ENCODE results near the gene FJX1. TPM values are rescaled to one million over a fixed set of nuclear protein-coding genes. Genes with fewer than 3 reads are reported as not detected.

The FJX1 gene
- total RNA-seq, 1 donor from 2014 or later, result 7.4 TPM

DNA sequence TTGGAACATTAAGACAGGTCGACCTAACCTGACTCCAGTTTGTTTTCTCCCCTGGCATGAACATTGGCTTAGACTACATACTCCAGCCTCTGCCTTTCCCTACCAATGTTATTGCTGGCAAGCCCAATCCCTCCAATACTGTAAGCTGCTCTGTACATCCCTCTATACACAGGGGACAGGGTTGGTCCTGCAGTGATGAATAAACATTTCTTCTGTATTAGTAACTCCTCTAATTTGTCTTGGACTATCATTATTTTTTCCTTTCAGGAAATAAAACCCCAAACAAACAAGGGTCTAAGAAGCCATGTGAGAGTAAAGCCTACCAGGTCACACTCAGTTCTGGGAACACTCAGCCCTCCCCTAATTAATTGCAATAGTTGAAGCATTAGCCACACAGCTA, 35.1 kb upstream of the FJX1 start:
- Histone ChIP-seq H3K4me3 (no peak overlapping the region), H3K36me3 (no peaks in the 10 kb centered on the region), H3K9me3 (no peaks in the 10 kb centered on the region), H3K27ac (no peak overlapping the region), H3K27me3 (no peaks in the 10 kb centered on the region), H3K4me1 (peaks cover 4% of the 10 kb centered on the region)
- intact Hi-C loops (cut with DNase I), result no loop called here
- TF ChIP-seq POLR2AphosphoS5 (IDR thresholded peaks at IDR 0.05; ENCODE audit: insufficient read depth in 1 of 2, low read depth in 1 of 2) (no peak), CTCF (IDR thresholded peaks at IDR 0.05) (no peak)
- no peak for DNase-seq (ENCODE audit: extremely low spot score in 2 of 2)

GRCh38 chr11:35583843-35584242, 34.4 kb upstream of the FJX1 start:
- TF ChIP-seq POLR2AphosphoS5 (IDR thresholded peaks at IDR 0.05; ENCODE audit: insufficient read depth in 1 of 2, low read depth in 1 of 2), result no peak
- TF ChIP-seq POLR2A (IDR thresholded peaks at IDR 0.05), result no peak
- no peak for TF ChIP-seq CTCF (IDR thresholded peaks at IDR 0.05)
- no peak overlapping the region for H3K4me3 ChIP-seq

DNA sequence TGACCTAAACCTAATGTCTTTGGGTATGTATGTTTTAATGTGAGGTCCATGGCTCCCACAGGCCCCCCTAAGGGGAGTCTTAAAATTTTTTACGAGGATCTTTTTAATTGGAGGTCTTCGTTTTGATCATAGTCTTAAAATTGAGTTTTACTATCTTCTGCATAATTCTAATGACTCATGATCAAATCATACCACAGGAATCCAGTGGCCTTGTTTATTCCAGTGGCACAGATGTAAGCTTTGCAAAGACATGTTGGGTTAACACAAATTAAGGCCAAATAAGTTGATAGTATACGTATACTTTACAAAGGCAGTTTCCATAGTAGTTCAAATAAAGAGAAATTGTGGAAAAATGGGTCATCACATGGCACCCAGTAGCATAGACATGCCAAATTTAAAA, 33.9 kb upstream of the FJX1 start:
- Histone ChIP-seq H3K27me3 (no peaks in the 10 kb centered on the region), H3K27ac (no peak overlapping the region), H3K36me3 (no peaks in the 10 kb centered on the region), H3K4me1 (peaks cover 3% of the 10 kb centered on the region), H3K4me3 (no peak overlapping the region), H3K9me3 (no peaks in the 10 kb centered on the region)
- TF ChIP-seq POLR2AphosphoS5 (IDR thresholded peaks at IDR 0.05; ENCODE audit: insufficient read depth in 1 of 2, low read depth in 1 of 2) (no peak), CTCF (IDR thresholded peaks at IDR 0.05) (no peak), POLR2A (IDR thresholded peaks at IDR 0.05) (no peak)
- no peak for DNase-seq (ENCODE audit: extremely low spot score in 2 of 2)
- intact Hi-C loops (cut with DNase I), result no loop called here

More at GRCh38 chr11:35583843-35584242, 34.4 kb upstream of the FJX1 start:
- no peak overlapping the region for H3K27ac ChIP-seq
- no peaks in the 10 kb centered on the region for H3K27me3 ChIP-seq
- intact Hi-C loops (cut with DNase I), result no loop called here
- no peaks in the 10 kb centered on the region for H3K9me3 ChIP-seq
- H3K4me1 ChIP-seq, result peaks cover 4% of the 10 kb centered on the region
- H3K36me3 ChIP-seq, result no peaks in the 10 kb centered on the region
- DNase-seq (ENCODE audit: extremely low spot score in 2 of 2), result no peak

GRCh38 chr11:35585416-35585815, 32.8 kb upstream of the FJX1 start:
- Histone ChIP-seq H3K9me3 (no peaks in the 10 kb centered on the region), H3K4me1 (no peaks in the 10 kb centered on the region), H3K4me3 (no peak overlapping the region), H3K27me3 (no peaks in the 10 kb centered on the region), H3K27ac (no peak overlapping the region), H3K36me3 (no peaks in the 10 kb centered on the region)
- TF ChIP-seq CTCF (IDR thresholded peaks at IDR 0.05) (no peak), POLR2AphosphoS5 (IDR thresholded peaks at IDR 0.05; ENCODE audit: insufficient read depth in 1 of 2, low read depth in 1 of 2) (no peak), POLR2A (IDR thresholded peaks at IDR 0.05) (no peak)
- intact Hi-C loops (cut with DNase I), result no loop called here
- no peak for DNase-seq (ENCODE audit: extremely low spot score in 2 of 2)

DNA sequence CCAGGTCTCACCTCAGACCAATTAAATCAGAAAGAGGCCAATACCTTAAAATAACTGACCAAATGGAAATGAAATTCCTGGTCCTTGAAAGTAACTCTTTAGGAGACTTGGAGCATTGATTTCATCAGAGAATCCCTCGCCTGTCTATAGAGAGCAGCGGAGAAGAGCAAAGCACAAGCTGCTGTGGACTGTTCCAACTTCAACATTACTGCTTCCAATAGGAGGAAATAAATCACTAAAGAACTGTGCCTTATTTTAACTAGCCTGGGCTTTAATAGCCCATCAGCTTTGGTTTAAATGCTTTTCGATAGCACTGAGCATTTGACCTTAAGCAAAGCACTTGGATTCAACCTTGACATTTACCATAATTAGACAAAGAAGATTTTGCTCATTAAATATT, 32.0 kb upstream of the FJX1 start:
- intact Hi-C loops (cut with DNase I), result no loop called here
- no peak for DNase-seq (ENCODE audit: extremely low spot score in 2 of 2)
- Histone ChIP-seq H3K36me3 (no peaks in the 10 kb centered on the region), H3K9me3 (no peaks in the 10 kb centered on the region), H3K4me1 (no peaks in the 10 kb centered on the region), H3K27ac (no peak overlapping the region), H3K27me3 (no peaks in the 10 kb centered on the region), H3K4me3 (no peak overlapping the region)
- no peak for TF ChIP-seq POLR2A (IDR thresholded peaks at IDR 0.05)
- no peak for TF ChIP-seq POLR2AphosphoS5 (IDR thresholded peaks at IDR 0.05; ENCODE audit: insufficient read depth in 1 of 2, low read depth in 1 of 2)
- TF ChIP-seq CTCF (IDR thresholded peaks at IDR 0.05), result no peak

Data from vagina (tissue), 2 donors.